ENCODE results near the gene ADCK2.
"Not testable (repeated sequence)": the region's sequence is repeated elsewhere in the genome, so short reads cannot be mapped to it uniquely, and the experiment has no call there.

ADCK2 gene

GRCh38 chr7:140684066-140684950, 11.6 kb downstream of the ADCK2 start:
- H3K4me1 ChIP-seq (ENCODE audit: control insufficient read depth, insufficient read depth, low read length): no peaks in the 10 kb centered on the region
- H3K4me3 ChIP-seq (ENCODE audit: low read depth, low read length): no peak overlapping the region
- H3K36me3 ChIP-seq (ENCODE audit: control insufficient read depth, insufficient read depth, low read length): peaks cover 6% of the 10 kb centered on the region
- H3K27ac ChIP-seq (ENCODE audit: low read depth, low read length): no peak overlapping the region
- H3K27me3 ChIP-seq (ENCODE audit: control insufficient read depth, insufficient read depth, low read length): no peaks in the 10 kb centered on the region
- no peaks in the 10 kb centered on the region for H3K9me3 ChIP-seq (ENCODE audit: control insufficient read depth, insufficient read depth, low read length)
- H3K9ac ChIP-seq (ENCODE audit: low read depth, low read length): no peak overlapping the region

GRCh38 chr7:140685407-140686087, 12.8 kb downstream of the ADCK2 start:
- H3K9me3 ChIP-seq (ENCODE audit: control insufficient read depth, insufficient read depth, low read length): no peaks in the 10 kb centered on the region
- H3K4me1 ChIP-seq (ENCODE audit: control insufficient read depth, insufficient read depth, low read length): no peaks in the 10 kb centered on the region
- H3K9ac ChIP-seq (ENCODE audit: low read depth, low read length): no peak overlapping the region
- no peak overlapping the region for H3K4me3 ChIP-seq (ENCODE audit: low read depth, low read length)
- H3K27me3 ChIP-seq (ENCODE audit: control insufficient read depth, insufficient read depth, low read length): no peaks in the 10 kb centered on the region
- peaks cover 5% of the 10 kb centered on the region for H3K36me3 ChIP-seq (ENCODE audit: control insufficient read depth, insufficient read depth, low read length)
- H3K27ac ChIP-seq (ENCODE audit: low read depth, low read length): no peak overlapping the region

- Histone ChIP-seq H3K4me3 (ENCODE audit: low read depth, low read length) (no peak overlapping the region), H3K36me3 (ENCODE audit: control insufficient read depth, insufficient read depth, low read length) (no peaks in the 10 kb centered on the region), H3K9ac (ENCODE audit: low read depth, low read length) (no peak overlapping the region), H3K9me3 (ENCODE audit: control insufficient read depth, insufficient read depth, low read length) (no peaks in the 10 kb centered on the region), H3K4me1 (ENCODE audit: control insufficient read depth, insufficient read depth, low read length) (no peaks in the 10 kb centered on the region), H3K27ac (ENCODE audit: low read depth, low read length) (no peak overlapping the region), H3K27me3 (ENCODE audit: control insufficient read depth, insufficient read depth, low read length) (no peaks in the 10 kb centered on the region)
Observed at GRCh38 chr7:140686921-140687320, 14.2 kb downstream of the ADCK2 start.

- Histone ChIP-seq H3K27me3 (ENCODE audit: control insufficient read depth, insufficient read depth, low read length) (no peaks in the 10 kb centered on the region), H3K9ac (ENCODE audit: low read depth, low read length) (no peak overlapping the region), H3K36me3 (ENCODE audit: control insufficient read depth, insufficient read depth, low read length) (no peaks in the 10 kb centered on the region), H3K4me3 (ENCODE audit: low read depth, low read length) (no peak overlapping the region), H3K4me1 (ENCODE audit: control insufficient read depth, insufficient read depth, low read length) (no peaks in the 10 kb centered on the region), H3K27ac (ENCODE audit: low read depth, low read length) (no peak overlapping the region), H3K9me3 (ENCODE audit: control insufficient read depth, insufficient read depth, low read length) (no peaks in the 10 kb centered on the region)
Observed at GRCh38 chr7:140688341-140688740, 15.6 kb downstream of the ADCK2 start.

DNA sequence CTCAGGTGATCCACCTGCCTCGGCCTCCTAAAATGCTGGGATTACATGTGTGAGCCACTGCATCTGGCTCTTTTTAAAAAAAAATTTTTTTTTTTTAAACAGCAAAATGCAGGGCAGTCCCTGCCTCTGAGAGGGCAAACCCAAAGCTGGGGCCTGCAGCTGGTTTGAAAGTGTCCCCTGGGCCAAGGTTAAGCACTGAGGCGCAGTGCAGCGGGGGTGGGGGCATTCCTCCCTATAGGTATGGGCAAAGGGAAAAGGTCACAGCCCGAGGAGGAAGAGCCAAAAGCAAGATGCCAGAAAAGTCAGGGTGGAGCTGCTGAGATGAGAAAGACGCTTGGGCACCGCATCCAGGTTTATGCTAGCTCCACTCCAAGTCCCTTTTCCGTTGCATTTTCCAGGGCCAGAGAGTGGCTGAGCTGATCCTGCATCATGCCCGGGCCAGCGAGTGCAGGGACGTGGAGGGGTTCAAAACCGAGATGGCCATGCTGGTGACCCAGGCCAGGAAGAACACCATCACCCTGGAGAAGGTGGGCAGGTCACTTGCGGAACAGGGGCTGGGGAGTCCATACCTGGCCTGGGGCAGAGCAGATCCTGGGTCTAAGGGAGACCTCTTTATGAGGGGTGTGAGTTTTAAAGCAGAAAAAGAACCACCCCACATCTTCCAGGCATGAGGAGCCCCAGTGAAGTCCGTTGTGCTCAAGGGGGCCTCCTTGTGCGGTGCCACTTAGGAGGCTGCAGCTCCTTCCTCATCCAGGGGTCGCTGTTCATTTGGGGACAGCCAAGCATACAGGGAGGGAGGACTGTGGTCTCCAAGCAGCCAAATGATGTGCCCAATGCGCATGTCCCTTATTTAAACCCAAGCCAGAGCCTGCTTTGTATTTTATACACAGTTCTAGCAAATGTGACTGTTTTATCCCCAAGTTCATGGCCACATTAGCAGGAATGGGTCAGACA, 16.7 kb downstream of the ADCK2 start:
- Histone ChIP-seq H3K27me3 (ENCODE audit: control insufficient read depth, insufficient read depth, low read length) (no peaks in the 10 kb centered on the region), H3K9me3 (ENCODE audit: control insufficient read depth, insufficient read depth, low read length) (no peaks in the 10 kb centered on the region), H3K4me1 (ENCODE audit: control insufficient read depth, insufficient read depth, low read length) (no peaks in the 10 kb centered on the region), H3K9ac (ENCODE audit: low read depth, low read length) (no peak overlapping the region), H3K27ac (ENCODE audit: low read depth, low read length) (no peak overlapping the region), H3K36me3 (ENCODE audit: control insufficient read depth, insufficient read depth, low read length) (no peaks in the 10 kb centered on the region), H3K4me3 (ENCODE audit: low read depth, low read length) (no peak overlapping the region)

- Histone ChIP-seq H3K9me3 (ENCODE audit: control insufficient read depth, insufficient read depth, low read length) (no peaks in the 10 kb centered on the region), H3K36me3 (ENCODE audit: control insufficient read depth, insufficient read depth, low read length) (no peaks in the 10 kb centered on the region), H3K27me3 (ENCODE audit: control insufficient read depth, insufficient read depth, low read length) (no peaks in the 10 kb centered on the region), H3K27ac (ENCODE audit: low read depth, low read length) (no peak overlapping the region), H3K9ac (ENCODE audit: low read depth, low read length) (no peak overlapping the region), H3K4me1 (ENCODE audit: control insufficient read depth, insufficient read depth, low read length) (no peaks in the 10 kb centered on the region), H3K4me3 (ENCODE audit: low read depth, low read length) (no peak overlapping the region)
Observed at GRCh38 chr7:140691376-140692045, 18.8 kb downstream of the ADCK2 start.

DNA sequence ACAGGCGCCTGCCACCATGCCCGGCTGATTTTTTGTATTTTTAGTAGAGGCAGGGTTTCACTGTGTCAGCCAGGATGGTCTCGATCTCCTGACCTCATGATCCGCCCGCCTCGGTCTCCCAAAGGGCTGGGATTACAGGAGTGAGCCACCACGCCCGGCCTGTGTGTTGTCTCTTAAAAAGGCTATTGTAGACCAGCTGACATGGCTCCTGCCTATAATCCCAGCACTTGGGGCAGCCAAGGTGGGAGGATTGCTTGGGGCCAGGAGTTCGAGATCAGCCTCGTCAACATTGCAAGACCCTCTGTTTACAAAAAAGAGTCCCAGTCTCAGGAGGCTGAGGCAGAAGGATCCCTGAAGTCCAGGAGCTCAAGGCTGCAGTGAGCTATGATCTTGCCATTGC, 21.1 kb downstream of the ADCK2 start:
- H3K9me3 ChIP-seq (ENCODE audit: control insufficient read depth, insufficient read depth, low read length); H3K4me3 ChIP-seq (ENCODE audit: low read depth, low read length); H3K9ac ChIP-seq (ENCODE audit: low read depth, low read length); H3K4me1 ChIP-seq (ENCODE audit: control insufficient read depth, insufficient read depth, low read length); H3K27me3 ChIP-seq (ENCODE audit: control insufficient read depth, insufficient read depth, low read length); H3K36me3 ChIP-seq (ENCODE audit: control insufficient read depth, insufficient read depth, low read length); H3K27ac ChIP-seq (ENCODE audit: low read depth, low read length): not testable (repeated sequence)

DNA sequence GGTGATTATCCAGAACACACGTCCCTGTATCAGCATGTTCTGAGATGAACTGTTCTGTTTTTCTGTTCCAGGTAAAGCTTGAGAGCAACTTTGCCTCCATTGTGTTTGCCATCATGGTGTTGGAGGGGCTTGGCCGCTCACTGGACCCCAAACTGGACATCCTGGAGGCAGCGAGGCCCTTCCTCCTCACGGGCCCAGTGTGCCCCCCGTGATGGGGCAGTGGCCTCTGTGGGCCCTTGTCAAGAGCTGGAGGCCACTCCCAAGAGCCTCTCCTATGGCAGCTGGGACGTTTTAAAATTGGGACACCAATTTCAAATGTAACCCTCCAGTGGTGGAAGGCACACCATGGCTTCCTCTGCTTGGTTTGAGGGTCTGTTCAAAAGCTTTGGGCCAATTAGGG, 21.8 kb downstream of the ADCK2 start:
- Histone ChIP-seq H3K4me3 (ENCODE audit: low read depth, low read length) (no peak overlapping the region), H3K27ac (ENCODE audit: low read depth, low read length) (no peak overlapping the region), H3K36me3 (ENCODE audit: control insufficient read depth, insufficient read depth, low read length) (no peaks in the 10 kb centered on the region)

DNA sequence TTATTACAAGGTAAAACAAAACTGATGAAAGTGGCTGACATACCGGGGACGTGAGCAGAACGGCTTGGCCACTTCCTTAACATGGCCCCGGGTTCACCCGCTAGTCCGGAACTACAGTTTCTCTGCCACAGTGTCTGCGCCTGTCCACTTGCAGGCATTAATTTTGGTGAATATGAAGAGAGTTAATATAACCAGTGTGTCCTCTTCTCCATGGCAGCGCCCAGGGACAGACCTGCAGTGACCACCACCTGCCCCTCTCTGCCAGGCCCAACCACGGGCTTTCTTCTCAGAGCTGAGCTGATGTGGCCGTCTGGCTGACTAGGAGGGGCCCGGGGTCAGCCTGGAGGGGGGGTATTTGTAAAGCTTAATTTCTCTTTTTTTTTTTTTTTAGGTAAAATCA, 22.6 kb downstream of the ADCK2 start:
- no peaks in the 10 kb centered on the region for H3K27me3 ChIP-seq (ENCODE audit: control insufficient read depth, insufficient read depth, low read length)
- H3K36me3 ChIP-seq (ENCODE audit: control insufficient read depth, insufficient read depth, low read length): no peaks in the 10 kb centered on the region
- H3K4me1 ChIP-seq (ENCODE audit: control insufficient read depth, insufficient read depth, low read length): peaks cover 6% of the 10 kb centered on the region; the same call in 1 of the 2 replicates
- no peak overlapping the region for H3K9ac ChIP-seq (ENCODE audit: low read depth, low read length)
- H3K9me3 ChIP-seq (ENCODE audit: control insufficient read depth, insufficient read depth, low read length): no peaks in the 10 kb centered on the region
- no peak overlapping the region for H3K27ac ChIP-seq (ENCODE audit: low read depth, low read length)
- H3K4me3 ChIP-seq (ENCODE audit: low read depth, low read length): no peak overlapping the region

More for the DNA sequence above, 21.8 kb downstream of the ADCK2 start:
- H3K27me3 ChIP-seq (ENCODE audit: control insufficient read depth, insufficient read depth, low read length): no peaks in the 10 kb centered on the region
- H3K9me3 ChIP-seq (ENCODE audit: control insufficient read depth, insufficient read depth, low read length): no peaks in the 10 kb centered on the region
- H3K9ac ChIP-seq (ENCODE audit: low read depth, low read length): no peak overlapping the region
- peaks cover 6% of the 10 kb centered on the region; the same call in 1 of the 2 replicates for H3K4me1 ChIP-seq (ENCODE audit: control insufficient read depth, insufficient read depth, low read length)

DNA sequence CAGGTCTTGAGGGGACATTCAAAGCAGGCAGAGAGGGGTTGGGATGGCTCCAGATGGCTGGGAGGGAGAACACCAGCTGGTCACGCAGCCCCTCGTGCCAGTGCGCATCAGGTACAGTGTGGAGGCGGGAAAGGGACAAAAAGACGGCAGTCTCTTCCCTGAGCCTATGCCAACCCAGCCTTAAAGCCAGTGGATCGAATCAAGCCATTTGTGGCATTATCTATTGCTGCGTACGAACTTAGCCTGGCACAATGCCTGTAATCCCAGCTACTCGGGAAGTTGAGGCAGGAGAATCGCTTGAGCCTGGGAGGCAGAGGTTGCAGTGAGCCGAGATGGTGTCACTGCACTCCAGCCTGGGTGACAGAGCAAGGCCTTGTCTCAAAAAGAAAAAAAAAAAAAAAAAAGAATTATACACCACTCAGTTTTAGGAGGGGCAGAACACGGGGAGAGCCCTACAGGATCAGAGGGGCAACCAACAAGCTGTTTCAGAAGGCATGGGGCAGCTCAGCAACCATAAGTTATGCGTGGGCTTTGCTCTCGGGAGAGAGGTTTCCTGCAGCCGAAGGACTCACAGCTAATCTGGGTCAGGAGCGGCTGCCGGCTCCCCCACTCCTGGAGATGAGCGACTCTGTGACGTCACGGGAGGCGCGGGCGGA, 23.4 kb downstream of the ADCK2 start:
- H3K4me1 ChIP-seq (ENCODE audit: control insufficient read depth, insufficient read depth, low read length): peaks cover 6% of the 10 kb centered on the region; the same call in 1 of the 2 replicates
- no peaks in the 10 kb centered on the region for H3K36me3 ChIP-seq (ENCODE audit: control insufficient read depth, insufficient read depth, low read length)
- peak overlapping the region; percentile 99 for H3K4me3 ChIP-seq (ENCODE audit: low read depth, low read length)
- no peaks in the 10 kb centered on the region for H3K9me3 ChIP-seq (ENCODE audit: control insufficient read depth, insufficient read depth, low read length)
- peak overlapping the region; percentile 19; the same call in 1 of the 2 replicates for H3K9ac ChIP-seq (ENCODE audit: low read depth, low read length)
- peak overlapping the region; percentile 90 for H3K27ac ChIP-seq (ENCODE audit: low read depth, low read length)
- H3K27me3 ChIP-seq (ENCODE audit: control insufficient read depth, insufficient read depth, low read length): no peaks in the 10 kb centered on the region
